Measurements from ENCODE around the gene CYP19A1. TPM values are rescaled to one million over a fixed set of nuclear protein-coding genes. Genes with fewer than 3 reads are reported as not detected.

The CYP19A1 gene
- total RNA-seq, 3 donors from 2014 or later, result 1.0 to 24.9 (median 6.9) TPM

DNA sequence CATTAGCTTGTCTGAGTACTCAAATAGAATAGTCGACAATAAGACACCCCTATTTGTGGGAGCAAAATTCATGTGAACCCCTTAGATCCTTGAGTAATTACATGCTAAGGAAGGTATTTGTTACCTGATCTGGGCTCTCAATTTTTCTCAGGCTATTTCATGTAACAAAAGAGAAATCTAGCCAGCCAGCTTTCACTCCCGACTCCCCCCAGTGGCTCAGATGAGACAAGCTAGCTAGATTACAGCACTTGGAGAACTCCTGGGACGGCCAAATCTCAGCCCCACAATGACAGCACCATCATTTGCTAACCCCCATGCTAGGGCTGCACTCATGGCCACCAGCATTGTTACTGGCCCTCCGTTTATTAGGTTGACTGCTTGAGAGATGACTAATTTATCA lies 44.4 kb upstream of the CYP19A1 start:
- peaks cover 0 to 4% of the 10 kb centered on the region in 2 donors for H3K27me3 ChIP-seq
- H3K27ac ChIP-seq, result no peak overlapping the region
- H3K9me3 ChIP-seq, result no peaks in the 10 kb centered on the region
- H3K36me3 ChIP-seq, result no peaks in the 10 kb centered on the region
- no peak for TF ChIP-seq POLR2A (IDR thresholded peaks at IDR 0.05)
- TF ChIP-seq, protein P1, sequence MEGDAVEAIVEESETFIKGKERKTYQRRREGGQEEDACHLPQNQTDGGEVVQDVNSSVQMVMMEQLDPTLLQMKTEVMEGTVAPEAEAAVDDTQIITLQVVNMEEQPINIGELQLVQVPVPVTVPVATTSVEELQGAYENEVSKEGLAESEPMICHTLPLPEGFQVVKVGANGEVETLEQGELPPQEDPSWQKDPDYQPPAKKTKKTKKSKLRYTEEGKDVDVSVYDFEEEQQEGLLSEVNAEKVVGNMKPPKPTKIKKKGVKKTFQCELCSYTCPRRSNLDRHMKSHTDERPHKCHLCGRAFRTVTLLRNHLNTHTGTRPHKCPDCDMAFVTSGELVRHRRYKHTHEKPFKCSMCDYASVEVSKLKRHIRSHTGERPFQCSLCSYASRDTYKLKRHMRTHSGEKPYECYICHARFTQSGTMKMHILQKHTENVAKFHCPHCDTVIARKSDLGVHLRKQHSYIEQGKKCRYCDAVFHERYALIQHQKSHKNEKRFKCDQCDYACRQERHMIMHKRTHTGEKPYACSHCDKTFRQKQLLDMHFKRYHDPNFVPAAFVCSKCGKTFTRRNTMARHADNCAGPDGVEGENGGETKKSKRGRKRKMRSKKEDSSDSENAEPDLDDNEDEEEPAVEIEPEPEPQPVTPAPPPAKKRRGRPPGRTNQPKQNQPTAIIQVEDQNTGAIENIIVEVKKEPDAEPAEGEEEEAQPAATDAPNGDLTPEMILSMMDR (IDR thresholded peaks at IDR 0.05), result peak in 2 of 3 donors; percentile 12 to 34
- intact Hi-C loops (cut with DNase I; ENCODE audit: low total_unique reads), result no loop called here
- H3K4me1 ChIP-seq, result no peaks in the 10 kb centered on the region
- no peak for DNase-seq (ENCODE audit: low spot score in 2 of 2)
- no peak overlapping the region for H3K4me3 ChIP-seq

DNA sequence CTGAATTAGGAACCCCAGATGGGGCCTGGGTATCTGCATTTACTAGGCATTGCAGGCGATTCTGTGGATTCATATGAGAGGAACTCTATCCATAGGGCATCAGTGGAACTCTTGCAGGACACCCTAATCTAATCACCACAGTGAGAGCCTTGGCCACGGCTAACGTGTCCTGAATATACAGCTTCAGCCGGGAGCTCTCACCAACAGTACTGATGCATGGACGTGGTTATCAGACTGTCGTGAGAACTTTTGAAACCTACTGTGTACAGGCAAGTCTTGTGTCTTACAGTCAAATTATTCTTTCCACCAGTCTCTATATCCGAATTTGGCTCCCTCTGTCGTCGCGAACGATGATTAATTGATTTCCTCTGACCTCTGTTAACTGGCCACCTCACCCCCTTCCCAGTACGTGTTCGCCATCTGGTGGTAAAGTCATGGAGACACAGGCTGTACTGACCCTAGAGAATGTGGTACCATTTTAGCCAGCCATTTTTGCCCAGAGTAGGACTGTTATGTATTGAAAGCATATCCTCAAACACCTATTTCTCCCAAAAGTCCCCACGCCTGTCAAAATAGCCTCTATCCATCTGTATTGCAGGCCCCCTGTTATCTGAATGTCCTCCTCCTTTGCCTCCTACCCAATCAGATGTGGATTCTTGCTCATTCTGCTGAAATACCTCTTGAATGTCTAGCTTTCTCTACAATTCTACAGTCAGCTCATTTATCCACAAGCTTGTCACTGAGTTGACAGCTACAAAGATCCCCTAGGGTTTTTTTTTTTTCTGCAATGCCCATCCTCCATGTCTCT lies 42.8 kb upstream of the CYP19A1 start:
- Histone ChIP-seq H3K9me3 (no peaks in the 10 kb centered on the region), H3K4me1 (no peaks in the 10 kb centered on the region), H3K36me3 (no peaks in the 10 kb centered on the region), H3K27me3 (peaks cover 0 to 4% of the 10 kb centered on the region in 2 donors), H3K27ac (no peak overlapping the region), H3K4me3 (no peak overlapping the region)
- TF ChIP-seq POLR2AphosphoS5 (IDR thresholded peaks at IDR 0.05) (peak in 1 of 3 donors; percentile 34), POLR2A (IDR thresholded peaks at IDR 0.05) (no peak)
- TF ChIP-seq, protein P1 (IDR thresholded peaks at IDR 0.05), result peak; percentile 74 to 90 (median 85)
- intact Hi-C loops (cut with DNase I; ENCODE audit: low total_unique reads), result no loop called here
- peak in 1 of 2 donors; percentile 21 for DNase-seq (ENCODE audit: low spot score in 2 of 2)

DNA sequence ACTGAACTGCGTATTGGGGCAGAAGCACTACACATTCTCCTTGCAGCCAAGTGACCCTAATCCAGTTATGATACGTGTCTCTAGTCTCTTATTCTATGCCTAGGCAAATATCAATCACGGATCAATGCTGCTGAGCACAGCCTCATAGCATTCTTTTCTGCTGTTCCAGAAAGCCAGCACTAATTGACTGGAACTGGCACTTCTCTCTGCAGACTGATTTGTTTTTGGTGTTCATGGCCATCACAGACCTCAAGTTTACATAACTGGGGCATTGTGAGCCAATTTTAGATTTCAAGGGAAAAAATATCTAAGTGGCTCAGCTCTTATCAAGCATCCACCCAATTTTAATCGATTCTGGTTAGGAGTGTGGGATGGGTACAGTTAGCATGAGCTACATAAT lies 41.0 kb upstream of the CYP19A1 start:
- no peaks in the 10 kb centered on the region for H3K36me3 ChIP-seq
- intact Hi-C loops (cut with DNase I; ENCODE audit: low total_unique reads), result loop anchor here (10.0 kb wide), 2 partner anchors 135 to 1215 kb away; no protein-coding TSS in a partner anchor
- no peaks in the 10 kb centered on the region for H3K9me3 ChIP-seq
- no peak overlapping the region for H3K27ac ChIP-seq
- peaks cover 0 to 4% of the 10 kb centered on the region in 2 donors for H3K27me3 ChIP-seq
- TF ChIP-seq, protein P1 (IDR thresholded peaks at IDR 0.05), result no peak
- TF ChIP-seq POLR2A (IDR thresholded peaks at IDR 0.05) (no peak), POLR2AphosphoS5 (IDR thresholded peaks at IDR 0.05) (no peak)
- no peaks in the 10 kb centered on the region for H3K4me1 ChIP-seq
- no peak for DNase-seq (ENCODE audit: low spot score in 2 of 2)
- no peak overlapping the region for H3K4me3 ChIP-seq

DNA sequence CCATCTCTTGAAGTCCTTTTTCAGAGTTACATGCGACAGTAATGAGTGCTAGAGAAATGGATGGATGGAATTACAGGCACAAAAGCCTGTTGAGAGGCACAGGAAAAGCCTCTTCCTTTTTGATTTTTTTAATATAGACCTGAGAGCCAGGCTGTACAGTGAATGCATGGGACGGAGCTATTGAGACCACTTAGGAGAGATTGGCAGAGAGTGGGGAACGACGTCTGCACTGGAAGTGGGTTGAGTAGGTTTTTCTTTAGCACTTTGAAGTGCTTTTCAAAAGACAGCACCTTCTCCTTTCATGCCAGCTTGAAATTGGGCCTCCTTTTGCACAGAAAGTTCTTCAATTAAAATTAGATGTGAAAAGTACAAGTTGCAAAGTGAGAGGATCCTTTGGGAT lies 40.0 kb upstream of the CYP19A1 start:
- Histone ChIP-seq H3K9me3 (no peaks in the 10 kb centered on the region), H3K4me1 (no peaks in the 10 kb centered on the region), H3K27me3 (no peaks in the 10 kb centered on the region), H3K36me3 (no peaks in the 10 kb centered on the region), H3K27ac (peak overlapping the region in 1 of 2 donors; percentile 76), H3K4me3 (no peak overlapping the region)
- no peak for TF ChIP-seq POLR2A (IDR thresholded peaks at IDR 0.05)
- no peak for TF ChIP-seq POLR2AphosphoS5 (IDR thresholded peaks at IDR 0.05)
- TF ChIP-seq, protein P1 (IDR thresholded peaks at IDR 0.05), result no peak
- intact Hi-C loops (cut with DNase I; ENCODE audit: low total_unique reads), result loop anchor here (10.0 kb wide), 2 partner anchors 134 to 1214 kb away; no protein-coding TSS in a partner anchor
- no peak for DNase-seq (ENCODE audit: low spot score in 2 of 2)
